ENCODE measurements around the gene SH3D21.

The SH3D21 gene

DNA sequence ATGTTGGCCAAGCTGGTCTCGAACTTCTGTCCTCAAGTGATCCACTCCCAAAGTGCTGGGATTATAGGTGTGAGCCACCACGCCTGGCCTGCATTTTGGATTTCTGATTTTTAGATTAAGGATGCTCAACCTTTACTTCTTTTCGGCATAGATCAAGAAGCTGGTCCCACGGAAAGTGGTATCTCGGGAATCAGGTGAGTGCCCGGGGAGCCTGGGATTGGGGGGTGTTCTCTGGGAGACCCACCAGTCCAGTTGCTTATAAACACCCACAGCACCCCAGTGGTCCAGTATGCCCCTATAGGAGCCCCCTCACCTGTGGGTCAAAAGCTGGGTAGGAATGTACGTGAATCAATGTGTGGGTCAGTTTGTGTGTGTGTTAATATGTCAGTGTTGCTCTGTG, 3.2 kb downstream of the SH3D21 start:
- no peak overlapping the region for H2BK15ac ChIP-seq (ENCODE audit: low read depth, poor library complexity, severe bottlenecking)
- no peak overlapping the region for H2BK12ac ChIP-seq (ENCODE audit: low read length in 2 of 2)
- H3K27me3 ChIP-seq (ENCODE audit: control insufficient read depth in 1 of 2, insufficient read depth in 1 of 2, low read length in 2 of 2), result no peaks in the 10 kb centered on the region
- H2AK5ac ChIP-seq (ENCODE audit: low read length, severe bottlenecking), result no peak overlapping the region
- H3K4me3 ChIP-seq (ENCODE audit: insufficient read depth in 1 of 2, low read depth in 1 of 2, low read length in 2 of 2), result no peak overlapping the region
- no peak overlapping the region for H3K27ac ChIP-seq (ENCODE audit: low read length, poor library complexity, severe bottlenecking)
- no peak overlapping the region for H3K4ac ChIP-seq (ENCODE audit: low read depth in 1 of 2, low read length in 2 of 2)
- no peak overlapping the region for H4K8ac ChIP-seq (ENCODE audit: low read length)
- no peak overlapping the region for H2BK120ac ChIP-seq (ENCODE audit: low read depth, low read length)
- H3K4me1 ChIP-seq (ENCODE audit: control insufficient read depth, insufficient read depth, low read depth, low read length), result peaks cover 22% of the 10 kb centered on the region
- H3K18ac ChIP-seq (ENCODE audit: low read depth in 1 of 2, low read length in 2 of 2), result no peak overlapping the region
- 98% methylated on average over 7 of the region's 7 CpGs for WGBS
- no peak for DNase-seq
- H3K79me1 ChIP-seq (replicated peaks; ENCODE audit: low read length, poor library complexity, severe bottlenecking), result peaks cover 28% of the 10 kb centered on the region
- no peak overlapping the region for H3K4me2 ChIP-seq (ENCODE audit: low read length, poor library complexity, severe bottlenecking)
- no peak overlapping the region for H2BK5ac ChIP-seq (ENCODE audit: low read depth, low read length, poor library complexity, severe bottlenecking)
- H3K9ac ChIP-seq (ENCODE audit: low read length), result no peak overlapping the region
- no peak overlapping the region for H3K14ac ChIP-seq (ENCODE audit: low read length in 2 of 2)
- no peak overlapping the region for H2AFZ ChIP-seq (ENCODE audit: low read depth, low read length)
- no peak overlapping the region for H3K23ac ChIP-seq (ENCODE audit: low read length in 2 of 2)
- H3K9me3 ChIP-seq (ENCODE audit: control insufficient read depth, low read length), result no peaks in the 10 kb centered on the region
- peaks cover 20 to 33% of the 10 kb centered on the region in 2 experiments for H3K36me3 ChIP-seq (ENCODE audit: control insufficient read depth in 1 of 2, insufficient read depth in 2 of 2, low read depth in 1 of 2, low read length in 2 of 2)
- H4K91ac ChIP-seq (ENCODE audit: low read length), result no peak overlapping the region

DNA sequence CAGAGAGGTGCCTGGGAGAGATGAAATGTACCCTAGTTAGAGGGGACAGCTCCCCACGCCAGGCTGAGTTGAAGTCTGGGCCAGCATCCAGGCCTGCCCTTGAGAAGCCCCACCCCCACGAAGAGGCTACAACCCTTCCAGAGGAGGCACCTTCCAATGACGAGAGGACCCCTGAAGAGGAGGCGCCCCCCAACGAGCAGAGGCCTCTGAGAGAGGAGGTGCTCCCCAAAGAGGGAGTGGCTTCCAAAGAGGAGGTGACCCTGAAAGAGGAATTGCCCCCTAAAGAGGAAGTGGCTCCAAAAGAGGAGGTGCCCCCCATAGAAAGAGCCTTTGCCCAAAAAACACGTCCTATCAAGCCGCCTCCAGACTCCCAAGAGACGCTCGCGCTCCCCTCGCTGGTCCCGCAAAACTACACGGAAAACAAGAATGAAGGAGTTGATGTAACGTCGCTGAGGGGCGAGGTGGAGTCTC, 14.2 kb downstream of the SH3D21 start:
- H2BK120ac ChIP-seq (ENCODE audit: low read depth, low read length), result no peak overlapping the region
- peak overlapping the region; percentile 39 for H2BK15ac ChIP-seq (ENCODE audit: low read depth, poor library complexity, severe bottlenecking)
- peaks cover 30% of the 10 kb centered on the region for H3K4me1 ChIP-seq (ENCODE audit: control insufficient read depth, insufficient read depth, low read depth, low read length)
- 79% methylated on average over 16 of the region's 16 CpGs for WGBS
- peak overlapping the region in 1 of 2 experiments; percentile 76 for H3K14ac ChIP-seq (ENCODE audit: low read length in 2 of 2)
- peak overlapping the region; percentile 6 to 85 for H2BK12ac ChIP-seq (ENCODE audit: low read length in 2 of 2)
- H3K4me3 ChIP-seq (ENCODE audit: insufficient read depth in 1 of 2, low read depth in 1 of 2, low read length in 2 of 2), result peak overlapping the region in 1 of 2 experiments; percentile 87
- peaks cover 8% of the 10 kb centered on the region for H3K79me1 ChIP-seq (replicated peaks; ENCODE audit: low read length, poor library complexity, severe bottlenecking)
- no peak overlapping the region for H2BK5ac ChIP-seq (ENCODE audit: low read depth, low read length, poor library complexity, severe bottlenecking)
- H3K18ac ChIP-seq (ENCODE audit: low read depth in 1 of 2, low read length in 2 of 2), result peak overlapping the region; percentile 17 to 95
- H3K4ac ChIP-seq (ENCODE audit: low read depth in 1 of 2, low read length in 2 of 2), result peak overlapping the region; percentile 16 to 22
- H3K9ac ChIP-seq (ENCODE audit: low read length), result peak overlapping the region; percentile 93
- peak overlapping the region in 1 of 2 experiments; percentile 89 for H3K23ac ChIP-seq (ENCODE audit: low read length in 2 of 2)
- no peak for DNase-seq
- H3K27me3 ChIP-seq (ENCODE audit: control insufficient read depth in 1 of 2, insufficient read depth in 1 of 2, low read length in 2 of 2), result no peaks in the 10 kb centered on the region
- peak overlapping the region; percentile 12 for H2AK5ac ChIP-seq (ENCODE audit: low read length, severe bottlenecking)
- no peak overlapping the region for H2AFZ ChIP-seq (ENCODE audit: low read depth, low read length)
- peaks cover 9 to 34% of the 10 kb centered on the region in 2 experiments for H3K36me3 ChIP-seq (ENCODE audit: control insufficient read depth in 1 of 2, insufficient read depth in 2 of 2, low read depth in 1 of 2, low read length in 2 of 2)
- no peak overlapping the region for H3K27ac ChIP-seq (ENCODE audit: low read length, poor library complexity, severe bottlenecking)
- no peak overlapping the region for H4K91ac ChIP-seq (ENCODE audit: low read length)
- H4K8ac ChIP-seq (ENCODE audit: low read length), result peak overlapping the region; percentile 92
- H3K9me3 ChIP-seq (ENCODE audit: control insufficient read depth, low read length), result no peaks in the 10 kb centered on the region
- peak overlapping the region; percentile 64 for H3K4me2 ChIP-seq (ENCODE audit: low read length, poor library complexity, severe bottlenecking)

DNA sequence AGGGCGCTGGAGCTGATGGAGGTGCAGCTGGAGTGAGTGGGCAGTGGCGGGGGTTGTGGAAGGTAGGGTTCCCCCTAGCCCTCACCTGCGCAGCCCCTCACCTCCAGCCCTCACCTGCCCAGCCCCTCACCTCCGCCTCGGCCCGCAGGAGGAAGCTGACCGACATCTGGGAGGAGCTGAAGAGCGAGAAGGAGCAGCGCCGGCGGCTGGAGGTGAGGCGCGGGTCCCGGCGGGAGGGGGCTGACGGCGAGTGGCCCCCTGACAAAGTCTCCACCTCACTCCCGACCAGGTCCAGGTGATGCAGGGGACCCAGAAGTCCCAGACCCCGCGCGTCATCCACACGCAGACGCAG, 14.6 kb downstream of the SH3D21 start:
- no peak overlapping the region for H2BK5ac ChIP-seq (ENCODE audit: low read depth, low read length, poor library complexity, severe bottlenecking)
- H3K18ac ChIP-seq (ENCODE audit: low read depth in 1 of 2, low read length in 2 of 2), result peak overlapping the region; percentile 17 to 95
- H4K91ac ChIP-seq (ENCODE audit: low read length), result peak overlapping the region; percentile 85
- peak overlapping the region; percentile 92 for H4K8ac ChIP-seq (ENCODE audit: low read length)
- H3K9ac ChIP-seq (ENCODE audit: low read length), result peak overlapping the region; percentile 93
- H3K14ac ChIP-seq (ENCODE audit: low read length in 2 of 2), result peak overlapping the region in 1 of 2 experiments; percentile 89
- H3K9me3 ChIP-seq (ENCODE audit: control insufficient read depth, low read length), result no peaks in the 10 kb centered on the region
- H2BK120ac ChIP-seq (ENCODE audit: low read depth, low read length), result no peak overlapping the region
- DNase-seq, result no peak
- H3K36me3 ChIP-seq (ENCODE audit: control insufficient read depth in 1 of 2, insufficient read depth in 2 of 2, low read depth in 1 of 2, low read length in 2 of 2), result peaks cover 9 to 34% of the 10 kb centered on the region in 2 experiments
- H2BK12ac ChIP-seq (ENCODE audit: low read length in 2 of 2), result peak overlapping the region; percentile 6 to 85
- peak overlapping the region; percentile 16 to 22 for H3K4ac ChIP-seq (ENCODE audit: low read depth in 1 of 2, low read length in 2 of 2)
- peak overlapping the region in 1 of 2 experiments; percentile 89 for H3K23ac ChIP-seq (ENCODE audit: low read length in 2 of 2)
- peak overlapping the region; percentile 64 for H3K4me2 ChIP-seq (ENCODE audit: low read length, poor library complexity, severe bottlenecking)
- H3K79me1 ChIP-seq (replicated peaks; ENCODE audit: low read length, poor library complexity, severe bottlenecking), result peaks cover 10% of the 10 kb centered on the region
- peak overlapping the region; percentile 39 for H2BK15ac ChIP-seq (ENCODE audit: low read depth, poor library complexity, severe bottlenecking)
- H3K27ac ChIP-seq (ENCODE audit: low read length, poor library complexity, severe bottlenecking), result peak overlapping the region; percentile 52
- peaks cover 31% of the 10 kb centered on the region for H3K4me1 ChIP-seq (ENCODE audit: control insufficient read depth, insufficient read depth, low read depth, low read length)
- no peaks in the 10 kb centered on the region for H3K27me3 ChIP-seq (ENCODE audit: control insufficient read depth in 1 of 2, insufficient read depth in 1 of 2, low read length in 2 of 2)
- peak overlapping the region; percentile 12 for H2AK5ac ChIP-seq (ENCODE audit: low read length, severe bottlenecking)
- H2AFZ ChIP-seq (ENCODE audit: low read depth, low read length), result no peak overlapping the region
- H3K4me3 ChIP-seq (ENCODE audit: insufficient read depth in 1 of 2, low read depth in 1 of 2, low read length in 2 of 2), result peak overlapping the region; percentile 53 to 87
- 19% methylated on average over 16 of the region's 23 CpGs for WGBS

DNA sequence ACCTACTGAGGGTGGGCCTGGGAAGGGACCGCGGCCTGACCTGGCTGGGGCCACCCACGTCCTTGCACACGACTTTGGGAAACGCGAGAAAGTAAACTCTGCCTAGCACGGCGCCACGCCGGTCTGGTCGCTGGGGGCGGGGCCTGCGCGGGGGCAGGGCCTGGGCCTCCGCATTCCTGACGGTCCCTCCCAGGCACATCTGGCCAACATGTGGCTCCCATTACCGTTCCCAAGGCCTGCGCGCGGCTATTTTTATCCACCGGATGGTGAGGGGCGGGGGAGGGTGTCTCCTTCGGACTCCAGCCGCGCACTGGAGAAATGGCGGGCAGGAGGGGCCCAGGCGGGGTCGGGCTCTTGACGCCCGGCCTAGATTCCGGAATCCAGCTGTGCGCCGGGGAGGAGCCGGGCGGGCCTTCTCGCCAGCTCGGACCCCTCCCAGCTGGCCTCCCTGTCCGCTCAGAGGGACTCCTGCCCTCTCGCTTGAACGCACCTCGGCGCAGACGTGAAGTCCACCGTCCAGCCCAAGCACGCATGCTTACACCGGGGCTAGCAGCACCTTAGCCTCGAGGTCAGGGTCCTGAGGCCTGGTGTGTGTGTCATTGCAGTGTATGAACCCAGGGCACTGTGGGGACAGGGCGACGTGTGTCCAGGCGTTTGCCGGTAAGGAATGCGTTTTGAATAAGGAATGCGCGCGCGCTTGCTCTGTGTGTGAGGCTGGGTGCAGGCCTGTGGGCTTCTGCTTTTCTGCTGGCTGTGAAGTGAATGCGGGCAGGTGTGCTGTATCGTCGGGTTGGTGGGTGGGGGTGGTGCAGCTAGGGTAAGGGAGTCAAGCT, 15.2 kb downstream of the SH3D21 start:
- peak overlapping the region; percentile 95 to 98 for H3K18ac ChIP-seq (ENCODE audit: low read depth in 1 of 2, low read length in 2 of 2)
- peak overlapping the region; percentile 50 to 63 for H3K4ac ChIP-seq (ENCODE audit: low read depth in 1 of 2, low read length in 2 of 2)
- H2BK5ac ChIP-seq (ENCODE audit: low read depth, low read length, poor library complexity, severe bottlenecking), result no peak overlapping the region
- H3K14ac ChIP-seq (ENCODE audit: low read length in 2 of 2), result peak overlapping the region in 1 of 2 experiments; percentile 89
- peaks cover 9 to 33% of the 10 kb centered on the region in 2 experiments for H3K36me3 ChIP-seq (ENCODE audit: control insufficient read depth in 1 of 2, insufficient read depth in 2 of 2, low read depth in 1 of 2, low read length in 2 of 2)
- DNase-seq, result peak; percentile 94
- peak overlapping the region; percentile 64 for H3K4me2 ChIP-seq (ENCODE audit: low read length, poor library complexity, severe bottlenecking)
- peak overlapping the region; percentile 39 for H2BK15ac ChIP-seq (ENCODE audit: low read depth, poor library complexity, severe bottlenecking)
- 5% methylated on average over 58 of the region's 59 CpGs for WGBS
- H3K23ac ChIP-seq (ENCODE audit: low read length in 2 of 2), result no peak overlapping the region
- H2AFZ ChIP-seq (ENCODE audit: low read depth, low read length), result no peak overlapping the region
- H3K27me3 ChIP-seq (ENCODE audit: control insufficient read depth in 1 of 2, insufficient read depth in 1 of 2, low read length in 2 of 2), result no peaks in the 10 kb centered on the region
- peak overlapping the region; percentile 52 for H3K27ac ChIP-seq (ENCODE audit: low read length, poor library complexity, severe bottlenecking)
- H3K79me1 ChIP-seq (replicated peaks; ENCODE audit: low read length, poor library complexity, severe bottlenecking), result peaks cover 12% of the 10 kb centered on the region
- H3K9me3 ChIP-seq (ENCODE audit: control insufficient read depth, low read length), result no peaks in the 10 kb centered on the region
- peaks cover 33% of the 10 kb centered on the region for H3K4me1 ChIP-seq (ENCODE audit: control insufficient read depth, insufficient read depth, low read depth, low read length)
- H2AK5ac ChIP-seq (ENCODE audit: low read length, severe bottlenecking), result no peak overlapping the region
- peak overlapping the region; percentile 92 for H4K8ac ChIP-seq (ENCODE audit: low read length)
- peak overlapping the region; percentile 53 to 87 for H3K4me3 ChIP-seq (ENCODE audit: insufficient read depth in 1 of 2, low read depth in 1 of 2, low read length in 2 of 2)
- H4K91ac ChIP-seq (ENCODE audit: low read length), result peak overlapping the region; percentile 85
- H2BK120ac ChIP-seq (ENCODE audit: low read depth, low read length), result peak overlapping the region; percentile 96
- peak overlapping the region; percentile 3 to 68 for H2BK12ac ChIP-seq (ENCODE audit: low read length in 2 of 2)
- H3K9ac ChIP-seq (ENCODE audit: low read length), result peak overlapping the region; percentile 93
